Measurements from ENCODE around the gene PARM1. TPM values are rescaled to one million over a fixed set of nuclear protein-coding genes. Genes with fewer than 3 reads are reported as not detected.

The PARM1 gene
- total RNA-seq, 1 donor from 2014 or later, result 90.7 TPM

- Histone ChIP-seq H3K27ac (replicated peaks) (peak overlapping the region; percentile 79), H3K4me3 (no peak overlapping the region), H3K36me3 (no peaks in the 10 kb centered on the region), H3K4me1 (peaks cover 61% of the 10 kb centered on the region), H3K27me3 (ENCODE audit: low read depth) (no peaks in the 10 kb centered on the region), H3K9me3 (replicated peaks) (peaks cover 14% of the 10 kb centered on the region)
- intact Hi-C loops (cut with micrococcal nuclease), result no loop called here
- no peak for DNase-seq
- no peak for TF ChIP-seq CTCF (IDR thresholded peaks at IDR 0.05; ENCODE audit: borderline replicate concordance)
Observed at GRCh38 chr4:75003979-75004378, 71.1 kb downstream of the PARM1 start.

- Histone ChIP-seq H3K27ac (replicated peaks) (peak overlapping the region; percentile 79), H3K9me3 (replicated peaks) (peaks cover 14% of the 10 kb centered on the region), H3K36me3 (no peaks in the 10 kb centered on the region), H3K27me3 (ENCODE audit: low read depth) (no peaks in the 10 kb centered on the region), H3K4me3 (no peak overlapping the region), H3K4me1 (peaks cover 50% of the 10 kb centered on the region)
- DNase-seq, result peak; percentile 34
- TF ChIP-seq CTCF (IDR thresholded peaks at IDR 0.05; ENCODE audit: borderline replicate concordance), result no peak
- intact Hi-C loops (cut with micrococcal nuclease), result no loop called here
Observed at GRCh38 chr4:75004755-75005668, 72.1 kb downstream of the PARM1 start.

- peak overlapping the region; percentile 79 for H3K27ac ChIP-seq (replicated peaks)
- peaks cover 14% of the 10 kb centered on the region for H3K9me3 ChIP-seq (replicated peaks)
- no peaks in the 10 kb centered on the region for H3K27me3 ChIP-seq (ENCODE audit: low read depth)
- no peaks in the 10 kb centered on the region for H3K36me3 ChIP-seq
- no peak for DNase-seq
- no peak overlapping the region for H3K4me3 ChIP-seq
- H3K4me1 ChIP-seq, result peaks cover 43% of the 10 kb centered on the region
- no peak for TF ChIP-seq CTCF (IDR thresholded peaks at IDR 0.05; ENCODE audit: borderline replicate concordance)
- intact Hi-C loops (cut with micrococcal nuclease), result no loop called here
Observed at GRCh38 chr4:75005727-75006126, 72.8 kb downstream of the PARM1 start.

GRCh38 chr4:75007891-75008290, 75.0 kb downstream of the PARM1 start:
- H3K9me3 ChIP-seq (replicated peaks), result peaks cover 14% of the 10 kb centered on the region
- no peak for DNase-seq
- TF ChIP-seq CTCF (IDR thresholded peaks at IDR 0.05; ENCODE audit: borderline replicate concordance), result no peak
- no peak overlapping the region for H3K4me3 ChIP-seq
- H3K4me1 ChIP-seq, result peaks cover 29% of the 10 kb centered on the region
- intact Hi-C loops (cut with micrococcal nuclease), result no loop called here
- no peak overlapping the region for H3K27ac ChIP-seq (replicated peaks)
- peaks cover 5% of the 10 kb centered on the region for H3K36me3 ChIP-seq
- H3K27me3 ChIP-seq (ENCODE audit: low read depth), result no peaks in the 10 kb centered on the region

- Histone ChIP-seq H3K27me3 (ENCODE audit: low read depth) (no peaks in the 10 kb centered on the region), H3K4me3 (no peak overlapping the region), H3K27ac (replicated peaks) (no peak overlapping the region), H3K4me1 (peaks cover 21% of the 10 kb centered on the region), H3K36me3 (peaks cover 18% of the 10 kb centered on the region), H3K9me3 (replicated peaks) (peaks cover 14% of the 10 kb centered on the region)
- no peak for TF ChIP-seq CTCF (IDR thresholded peaks at IDR 0.05; ENCODE audit: borderline replicate concordance)
- DNase-seq, result no peak
- intact Hi-C loops (cut with micrococcal nuclease), result no loop called here
Observed at GRCh38 chr4:75009138-75009537, 76.2 kb downstream of the PARM1 start.

All from left ventricle myocardium inferior (tissue), 1 donor.